Activated B cell treated with CpG ODN at 0.5 μM for 24 hours (primary cell): ENCODE results near the gene CD226. TPM values are rescaled to one million over a fixed set of nuclear protein-coding genes. Genes with fewer than 3 reads are reported as not detected.
"Not testable (repeated sequence)": the region's sequence is repeated elsewhere in the genome, so short reads cannot be mapped to it uniquely, and the experiment has no call there.

Experiments used
- ATAC-seq: fragments of 200-7000 bp; cut with Tn5 transposase; one replicate; pipeline ENCODE4 v1.10.0; 2021; ENCODE audit warnings: low read depth, mild to moderate bottlenecking, moderate library complexity
- CTCF ChIA-PET: fragments of 350-600 bp; sonication (Branson Sonifier 250); formaldehyde crosslinking; loops from one replicate; lab custom pipeline; 2021; ENCODE audit warnings: antibody characterized with exemption; lab: Charles Lee
- POLR2A ChIA-PET: fragments of 350-600 bp; sonication (Branson Sonifier 250); formaldehyde crosslinking; loops from one replicate; lab custom pipeline; 2021; ENCODE audit warnings: antibody characterized with exemption; lab: Charles Lee
- DNase-seq: peaks from one replicate; pipeline ENCODE4 v3.0.0; 2022
- H3K27ac Mint-ChIP-seq: one replicate; pipeline ENCODE4 v1.8.0; 2020; ENCODE audit warnings: mixed read lengths
- H3K27me3 Mint-ChIP-seq: one replicate; pipeline ENCODE4 v1.8.0; 2021; ENCODE audit warnings: mixed read lengths
- H3K36me3 Mint-ChIP-seq: one replicate; pipeline ENCODE4 v1.8.0; 2021; ENCODE audit warnings: low read depth, mixed read lengths
- H3K4me1 Mint-ChIP-seq: one replicate; pipeline ENCODE4 v1.8.0; 2021; ENCODE audit warnings: mixed read lengths
- H3K4me3 Mint-ChIP-seq: one replicate; pipeline ENCODE4 v1.8.0; 2020; ENCODE audit warnings: mild to moderate bottlenecking, mixed read lengths
- H3K9me3 Mint-ChIP-seq: one replicate; pipeline ENCODE4 v1.8.0; 2020; ENCODE audit warnings: mixed read lengths
- intact Hi-C: fragments of 100-400 bp; cut with micrococcal nuclease; formaldehyde crosslinking; loops from one replicate; pipeline ENCODE4 v1.15.1; 2024
- total RNA-seq: library from RNA; stranded (reverse); gene quantifications from 2 replicates; pipeline ENCODE4 v1.2.3, GENCODE V29; 2022
- TF ChIP-seq, protein P1 (sequence below): fragments of 200-600 bp; IDR thresholded peaks from one replicate; pipeline ENCODE4 v1.8.0; 2022; ENCODE audit warnings: antibody characterized with exemption, mild to moderate bottlenecking

The CD226 gene
- total RNA-seq, 1 donor from 2014 or later: 8.3 TPM

DNA sequence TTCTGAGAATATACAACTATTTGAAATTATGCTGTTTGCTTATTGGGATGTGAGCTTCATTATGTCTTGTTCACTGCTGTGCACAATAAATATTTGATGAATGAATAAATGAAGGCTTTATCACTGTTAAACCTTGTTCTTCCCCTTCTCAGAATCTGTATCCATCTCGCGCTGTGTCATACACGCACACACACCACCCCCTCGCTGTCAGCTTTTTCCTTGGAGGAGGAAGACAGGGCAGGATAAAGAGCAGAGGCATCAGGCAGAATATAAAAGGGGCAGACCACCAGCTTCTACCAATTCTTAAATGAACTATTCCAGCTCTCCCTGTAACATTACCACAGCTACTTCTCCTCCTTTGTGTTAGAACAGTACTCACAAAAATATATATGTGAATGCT is 75.0 kb downstream of the CD226 start:
- no peak overlapping the region for H3K27ac Mint-ChIP-seq
- intact Hi-C loops: no loop called here
- ChIA-PET POLR2A (interaction anchor here (0.7 kb wide), 1 partner anchor 57 kb away, joined by 3 read pairs; no protein-coding TSS in a partner anchor), CTCF (interaction anchor here (0.8 kb wide), 1 partner anchor 87 kb away, joined by 4 read pairs; no protein-coding TSS in a partner anchor)
- no peak for DNase-seq
- no peak overlapping the region for H3K4me3 Mint-ChIP-seq
- H3K4me1 Mint-ChIP-seq: no peaks in the 10 kb centered on the region
- no peaks in the 10 kb centered on the region for H3K9me3 Mint-ChIP-seq
- TF ChIP-seq, protein P1, sequence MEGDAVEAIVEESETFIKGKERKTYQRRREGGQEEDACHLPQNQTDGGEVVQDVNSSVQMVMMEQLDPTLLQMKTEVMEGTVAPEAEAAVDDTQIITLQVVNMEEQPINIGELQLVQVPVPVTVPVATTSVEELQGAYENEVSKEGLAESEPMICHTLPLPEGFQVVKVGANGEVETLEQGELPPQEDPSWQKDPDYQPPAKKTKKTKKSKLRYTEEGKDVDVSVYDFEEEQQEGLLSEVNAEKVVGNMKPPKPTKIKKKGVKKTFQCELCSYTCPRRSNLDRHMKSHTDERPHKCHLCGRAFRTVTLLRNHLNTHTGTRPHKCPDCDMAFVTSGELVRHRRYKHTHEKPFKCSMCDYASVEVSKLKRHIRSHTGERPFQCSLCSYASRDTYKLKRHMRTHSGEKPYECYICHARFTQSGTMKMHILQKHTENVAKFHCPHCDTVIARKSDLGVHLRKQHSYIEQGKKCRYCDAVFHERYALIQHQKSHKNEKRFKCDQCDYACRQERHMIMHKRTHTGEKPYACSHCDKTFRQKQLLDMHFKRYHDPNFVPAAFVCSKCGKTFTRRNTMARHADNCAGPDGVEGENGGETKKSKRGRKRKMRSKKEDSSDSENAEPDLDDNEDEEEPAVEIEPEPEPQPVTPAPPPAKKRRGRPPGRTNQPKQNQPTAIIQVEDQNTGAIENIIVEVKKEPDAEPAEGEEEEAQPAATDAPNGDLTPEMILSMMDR: no peak
- no peaks in the 10 kb centered on the region for H3K27me3 Mint-ChIP-seq
- ATAC-seq: no peak
- H3K36me3 Mint-ChIP-seq: no peaks in the 10 kb centered on the region

DNA sequence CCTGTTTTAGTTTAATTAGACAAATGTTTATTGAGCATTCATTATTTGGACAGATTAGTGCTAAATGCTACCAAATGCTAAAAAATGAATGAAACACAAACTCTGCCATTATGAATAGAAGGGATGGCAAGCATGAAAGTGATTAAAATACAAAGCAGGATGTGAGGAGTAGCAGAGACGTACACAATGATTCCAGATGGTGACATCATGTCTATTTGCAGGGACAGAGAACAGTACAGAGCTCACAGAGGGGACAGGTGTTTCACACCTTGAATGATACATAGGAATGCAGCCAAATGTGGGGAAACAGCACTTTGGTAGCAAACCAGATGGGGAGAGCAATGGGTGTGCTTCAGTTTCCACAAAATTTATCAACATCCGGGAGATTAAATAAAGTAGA is 76.3 kb downstream of the CD226 start:
- no peaks in the 10 kb centered on the region for H3K9me3 Mint-ChIP-seq
- CTCF ChIA-PET: no interaction called here
- POLR2A ChIA-PET: no interaction called here
- ATAC-seq: no peak
- TF ChIP-seq, protein P1: no peak
- DNase-seq: no peak
- intact Hi-C loops: no loop called here
- H3K4me1 Mint-ChIP-seq: no peaks in the 10 kb centered on the region
- H3K27me3 Mint-ChIP-seq: no peaks in the 10 kb centered on the region
- H3K27ac Mint-ChIP-seq: no peak overlapping the region
- H3K4me3 Mint-ChIP-seq: no peak overlapping the region
- H3K36me3 Mint-ChIP-seq: no peaks in the 10 kb centered on the region

DNA sequence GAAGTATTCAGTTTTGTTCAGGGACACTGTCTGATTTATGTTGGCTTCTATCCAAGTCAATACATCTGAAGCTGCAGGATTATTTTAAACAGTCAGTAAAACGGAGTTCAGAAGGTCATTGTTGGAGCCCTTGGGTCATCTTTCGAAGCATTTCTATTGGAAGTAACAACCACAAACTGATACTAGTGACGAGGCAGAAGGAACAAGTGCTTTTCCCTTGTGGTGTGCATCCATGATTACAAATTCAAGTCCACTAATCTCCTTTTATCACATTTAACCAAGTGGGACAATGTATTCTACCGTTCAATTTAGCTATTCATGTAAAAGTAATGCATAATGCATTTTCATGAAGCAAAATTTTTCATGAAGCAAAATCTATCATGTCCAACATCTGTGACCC is 76.9 kb downstream of the CD226 start:
- no peak for DNase-seq
- Mint-ChIP-seq H3K4me3 (no peak overlapping the region), H3K27me3 (no peaks in the 10 kb centered on the region), H3K36me3 (no peaks in the 10 kb centered on the region), H3K27ac (no peak overlapping the region), H3K9me3 (no peaks in the 10 kb centered on the region), H3K4me1 (no peaks in the 10 kb centered on the region)
- no peak for ATAC-seq
- TF ChIP-seq, protein P1: no peak
- intact Hi-C loops: no loop called here
- CTCF ChIA-PET: no interaction called here
- POLR2A ChIA-PET: no interaction called here

DNA sequence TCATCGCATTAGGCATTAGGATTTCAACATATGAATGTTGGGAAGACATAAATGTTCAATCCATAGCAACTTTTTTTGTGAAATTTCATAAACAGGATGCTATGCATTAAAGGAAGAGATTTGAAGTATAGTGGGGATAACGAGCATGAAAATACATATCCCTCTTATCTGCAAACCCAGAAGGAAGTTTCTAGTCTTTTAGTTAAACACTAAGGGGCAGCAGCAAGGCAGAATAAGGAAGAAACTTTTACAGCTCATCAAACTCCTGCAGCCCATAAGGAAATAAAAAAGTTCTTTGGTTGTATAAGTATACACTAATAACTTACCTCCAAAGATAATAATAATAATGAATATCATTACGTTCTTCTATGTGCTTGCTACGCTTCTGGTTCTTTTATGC is 81.5 kb downstream of the CD226 start:
- CTCF ChIA-PET: no interaction called here
- no peak overlapping the region for H3K4me3 Mint-ChIP-seq
- H3K36me3 Mint-ChIP-seq: no peaks in the 10 kb centered on the region
- H3K27ac Mint-ChIP-seq: no peak overlapping the region
- no peaks in the 10 kb centered on the region for H3K4me1 Mint-ChIP-seq
- TF ChIP-seq, protein P1: no peak
- no peak for ATAC-seq
- POLR2A ChIA-PET: no interaction called here
- H3K27me3 Mint-ChIP-seq: no peaks in the 10 kb centered on the region
- intact Hi-C loops: no loop called here
- no peaks in the 10 kb centered on the region for H3K9me3 Mint-ChIP-seq
- DNase-seq: no peak

DNA sequence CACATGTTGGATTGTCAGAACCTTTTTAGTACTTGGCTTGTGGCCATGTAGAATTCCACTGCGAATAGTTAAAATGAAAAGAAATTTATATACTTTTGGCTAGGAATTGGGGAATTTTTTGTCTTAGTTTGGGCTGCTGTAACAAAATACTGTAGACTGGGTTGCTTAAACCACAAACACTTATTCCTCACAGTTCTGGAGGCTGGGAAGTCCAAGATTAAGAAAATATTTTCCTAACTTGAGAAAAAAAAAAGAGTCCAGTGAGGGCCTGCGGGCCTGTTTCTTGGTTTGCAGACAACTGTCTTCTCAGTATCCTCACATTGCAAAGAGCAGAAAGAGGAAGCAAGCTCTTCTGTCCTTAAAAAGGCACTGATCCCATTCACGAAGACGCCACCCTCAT is 81.9 kb downstream of the CD226 start:
- H3K27ac Mint-ChIP-seq: no peak overlapping the region

DNA sequence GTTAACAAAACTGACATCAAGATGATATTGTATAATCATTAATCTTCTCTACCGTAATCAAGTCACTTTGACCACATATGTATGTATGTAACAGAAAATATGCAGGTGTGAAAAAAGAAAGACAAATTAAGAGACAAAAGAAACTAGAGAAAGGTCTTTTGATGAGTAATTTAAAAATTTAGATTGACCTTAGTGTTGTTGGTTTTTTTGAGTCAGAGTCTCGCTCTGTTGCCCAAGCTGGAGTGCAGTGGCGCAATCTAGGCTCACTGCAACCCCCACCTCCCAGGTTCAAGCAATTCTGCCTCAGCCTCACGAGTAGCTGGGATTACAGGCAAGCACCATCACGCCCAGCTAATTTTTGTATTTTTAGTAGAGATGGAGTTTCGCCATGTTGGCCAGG is 82.9 kb downstream of the CD226 start:
- H3K4me3 Mint-ChIP-seq, H3K27ac Mint-ChIP-seq, H3K27me3 Mint-ChIP-seq, H3K36me3 Mint-ChIP-seq, ATAC-seq, intact Hi-C loops, H3K9me3 Mint-ChIP-seq, CTCF ChIA-PET, H3K4me1 Mint-ChIP-seq, DNase-seq, POLR2A ChIA-PET: not testable (repeated sequence)

More for the DNA sequence above, 81.9 kb downstream of the CD226 start:
- ChIA-PET CTCF (no interaction called here), POLR2A (no interaction called here)
- TF ChIP-seq, protein P1: no peak
- Mint-ChIP-seq H3K4me3 (no peak overlapping the region), H3K4me1 (no peaks in the 10 kb centered on the region), H3K36me3 (no peaks in the 10 kb centered on the region), H3K9me3 (no peaks in the 10 kb centered on the region), H3K27me3 (no peaks in the 10 kb centered on the region)
- intact Hi-C loops: no loop called here
- no peak for DNase-seq
- ATAC-seq: no peak
